ENCODE results near the gene CCDC171.
"Not testable (repeated sequence)": the region's sequence is repeated elsewhere in the genome, so short reads cannot be mapped to it uniquely, and the experiment has no call there.

Gene CCDC171

DNA sequence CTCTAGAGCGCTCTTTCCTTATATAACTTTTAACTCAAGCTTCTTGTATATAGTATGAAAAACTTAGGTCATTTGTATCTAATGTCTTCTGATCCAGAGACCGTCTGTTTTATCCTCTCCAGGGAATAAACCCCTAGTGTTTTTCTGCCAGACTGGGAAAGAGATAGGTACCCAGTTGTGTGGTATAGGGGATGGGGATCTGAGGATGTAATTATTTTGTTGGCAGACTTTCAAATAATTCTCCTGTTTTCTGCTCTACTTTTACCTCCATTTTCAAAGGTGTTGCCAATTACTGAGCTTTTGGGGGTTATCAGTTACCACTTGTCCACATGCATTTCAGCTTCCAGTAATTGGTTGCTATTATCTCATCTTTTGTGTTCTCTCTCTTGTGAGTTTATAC lies 17.9 kb downstream of the CCDC171 start:
- DNase-seq, result no peak

DNA sequence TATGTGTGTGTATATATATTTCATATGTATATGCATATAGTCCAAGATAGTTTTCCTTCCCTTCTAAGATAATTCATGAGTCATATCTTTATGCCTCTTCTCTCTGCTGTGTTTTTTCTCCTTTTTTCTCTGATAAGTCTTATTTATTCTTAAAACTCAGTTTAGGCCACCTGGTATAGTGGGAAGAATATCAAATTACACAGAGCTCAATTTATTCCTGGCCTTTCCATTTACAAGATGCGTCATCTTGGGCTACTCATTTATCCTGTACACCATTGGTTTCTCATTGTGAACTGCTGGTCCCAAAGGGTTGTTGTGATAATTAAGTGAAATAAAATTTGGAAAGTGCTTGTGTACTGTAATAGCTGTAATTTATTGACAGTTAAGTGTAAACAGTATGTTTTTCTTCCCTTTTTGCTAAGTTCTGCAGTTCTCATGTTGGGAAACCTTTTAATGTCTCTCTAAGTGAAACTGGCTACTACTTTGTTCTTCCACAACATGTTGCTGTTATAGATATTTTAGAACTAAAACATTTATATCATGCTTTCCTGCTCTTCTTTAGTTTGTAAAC lies 19.4 kb downstream of the CCDC171 start:
- no peak for DNase-seq

DNA sequence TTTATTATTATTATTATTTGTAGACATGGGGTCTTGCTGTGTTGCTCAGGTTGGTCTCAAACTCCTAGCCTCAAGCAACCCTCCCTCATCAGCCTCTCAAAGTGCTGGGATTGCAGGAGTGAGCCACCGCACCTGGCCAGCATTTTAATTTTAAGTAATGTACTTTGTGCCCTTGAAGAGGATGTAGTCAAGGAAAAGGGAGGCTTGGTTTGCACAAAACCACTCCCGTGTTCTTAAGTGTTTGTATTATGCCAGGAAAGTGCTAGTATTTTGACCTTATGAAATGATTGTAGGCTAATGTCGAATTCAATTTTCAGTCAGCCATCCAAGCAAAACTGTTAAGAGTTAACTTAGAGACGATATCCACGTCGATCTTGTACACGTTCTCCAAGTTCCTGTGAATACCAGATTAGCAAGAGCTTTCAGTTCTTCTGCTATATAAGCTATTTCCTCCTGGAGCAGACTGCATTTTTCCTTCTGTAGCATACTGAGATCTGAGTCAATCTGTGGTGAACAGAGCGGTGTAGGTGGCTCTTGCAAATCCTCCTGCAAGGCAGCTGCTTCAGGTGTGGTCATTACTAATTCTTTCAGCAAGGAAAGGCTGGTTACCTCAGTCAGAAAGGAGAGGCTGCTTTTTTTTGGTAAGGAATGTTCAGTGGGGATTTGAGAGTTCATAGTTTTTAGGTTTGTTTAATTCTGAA lies 23.7 kb downstream of the CCDC171 start:
- DNase-seq, result no peak

DNA sequence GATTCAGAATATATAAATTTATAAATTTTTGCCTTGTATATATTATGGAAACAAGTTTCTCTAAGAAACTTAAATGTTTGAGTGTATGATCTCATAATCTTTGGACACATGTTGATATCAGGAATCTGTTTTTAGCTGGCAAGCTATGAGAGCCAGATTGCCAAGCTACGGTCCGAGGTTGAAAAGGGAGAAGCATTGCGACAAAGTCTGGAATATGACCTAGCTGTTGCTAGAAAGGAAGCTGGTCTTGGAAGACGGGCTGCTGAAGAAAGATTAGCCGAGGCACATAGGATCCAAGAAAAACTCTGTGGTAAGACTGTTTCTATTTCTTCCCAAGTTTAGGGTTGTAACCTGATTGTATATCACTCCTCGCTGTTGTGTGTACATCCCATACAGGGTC lies 25.9 kb downstream of the CCDC171 start:
- no peak for DNase-seq

DNA sequence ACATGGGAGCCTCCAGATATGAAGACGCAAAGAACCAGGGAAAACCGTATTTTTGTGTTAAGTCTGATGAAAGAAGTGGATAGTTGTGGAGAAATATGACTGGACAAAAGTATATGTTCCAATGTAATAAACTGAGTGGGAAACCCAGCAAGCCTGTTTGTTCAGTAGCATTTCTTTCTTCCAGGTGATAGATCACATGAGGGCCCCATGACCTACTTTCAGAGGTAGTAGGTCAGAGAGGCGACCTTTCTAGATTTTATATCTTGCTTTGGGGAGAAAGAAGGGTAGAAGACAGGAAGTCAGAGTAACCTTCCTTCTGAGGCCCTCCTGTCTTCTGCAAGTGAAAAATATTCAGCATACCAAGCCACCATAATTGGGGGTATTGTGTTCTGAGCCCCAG lies 31.5 kb downstream of the CCDC171 start:
- no peak for DNase-seq

DNA sequence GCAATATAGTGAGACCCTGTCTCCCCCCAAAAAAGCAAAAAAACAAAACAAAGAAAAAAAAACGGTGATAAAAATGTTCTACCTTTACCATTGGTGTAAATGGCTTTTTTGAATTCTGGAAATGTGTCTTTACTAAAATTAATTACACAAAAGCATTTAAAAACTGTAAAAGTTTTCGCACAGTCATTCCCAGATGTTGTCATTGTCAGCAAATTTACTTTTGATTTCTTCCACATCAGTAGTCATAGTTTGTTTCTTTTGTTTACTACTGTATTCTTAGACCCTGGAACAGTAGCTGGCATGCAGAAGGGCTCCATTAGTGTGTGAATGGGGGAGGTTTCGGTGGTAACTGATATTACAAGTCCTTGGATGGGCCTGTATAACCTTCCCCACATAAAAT lies 39.5 kb downstream of the CCDC171 start:
- no peak for DNase-seq

DNA sequence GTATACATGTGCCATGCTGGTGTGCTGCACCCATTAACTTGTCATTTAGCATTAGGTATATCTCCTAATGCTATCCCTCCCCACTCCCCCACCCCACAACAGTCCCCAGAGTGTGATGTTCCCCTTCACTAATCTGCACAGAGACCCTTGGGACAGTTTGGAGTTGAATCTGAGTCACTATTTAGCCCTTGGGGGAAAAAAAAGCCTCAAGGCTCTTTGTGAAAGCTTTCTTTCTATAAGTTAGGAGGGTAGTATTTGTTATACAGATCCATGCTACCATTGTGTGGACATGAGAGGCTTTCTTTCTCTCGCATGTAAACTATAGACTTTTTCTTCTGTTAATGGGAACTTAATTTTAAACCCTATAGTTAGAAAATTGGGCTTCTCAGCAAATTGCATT lies 40.1 kb downstream of the CCDC171 start:
- not testable (repeated sequence) for DNase-seq

DNA sequence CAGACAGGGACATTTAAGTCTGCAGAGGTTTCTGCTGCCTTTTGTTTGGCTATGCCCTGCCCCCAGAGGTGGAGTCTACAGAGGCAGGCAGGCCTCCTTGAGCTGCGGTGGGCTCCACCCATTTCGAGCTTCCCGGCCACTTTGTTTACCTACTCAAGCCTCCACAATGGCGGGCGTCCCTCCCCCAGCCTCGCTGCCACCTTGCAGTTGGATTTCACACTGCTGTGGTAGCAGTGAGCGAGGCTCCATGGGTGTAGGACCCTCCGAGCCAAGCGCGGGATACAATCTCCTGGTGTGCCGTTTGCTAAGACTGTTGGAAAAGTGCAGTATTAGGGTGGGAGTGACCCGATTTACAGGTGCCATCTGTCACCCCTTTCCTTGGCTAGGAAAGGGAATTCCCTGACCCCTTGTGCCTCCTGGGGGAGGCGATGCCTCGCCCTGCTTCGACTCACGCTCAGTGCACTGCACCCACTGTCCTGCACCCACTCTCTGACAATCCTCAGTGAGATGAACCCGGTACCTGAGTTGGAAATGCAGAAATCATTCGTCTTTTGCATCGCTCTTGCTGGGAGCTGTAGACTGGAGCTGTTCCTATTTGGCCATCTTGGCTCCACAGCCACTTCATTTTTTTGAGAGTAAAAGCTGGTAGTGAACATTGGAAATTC lies 48.0 kb downstream of the CCDC171 start:
- not testable (repeated sequence) for DNase-seq

DNA sequence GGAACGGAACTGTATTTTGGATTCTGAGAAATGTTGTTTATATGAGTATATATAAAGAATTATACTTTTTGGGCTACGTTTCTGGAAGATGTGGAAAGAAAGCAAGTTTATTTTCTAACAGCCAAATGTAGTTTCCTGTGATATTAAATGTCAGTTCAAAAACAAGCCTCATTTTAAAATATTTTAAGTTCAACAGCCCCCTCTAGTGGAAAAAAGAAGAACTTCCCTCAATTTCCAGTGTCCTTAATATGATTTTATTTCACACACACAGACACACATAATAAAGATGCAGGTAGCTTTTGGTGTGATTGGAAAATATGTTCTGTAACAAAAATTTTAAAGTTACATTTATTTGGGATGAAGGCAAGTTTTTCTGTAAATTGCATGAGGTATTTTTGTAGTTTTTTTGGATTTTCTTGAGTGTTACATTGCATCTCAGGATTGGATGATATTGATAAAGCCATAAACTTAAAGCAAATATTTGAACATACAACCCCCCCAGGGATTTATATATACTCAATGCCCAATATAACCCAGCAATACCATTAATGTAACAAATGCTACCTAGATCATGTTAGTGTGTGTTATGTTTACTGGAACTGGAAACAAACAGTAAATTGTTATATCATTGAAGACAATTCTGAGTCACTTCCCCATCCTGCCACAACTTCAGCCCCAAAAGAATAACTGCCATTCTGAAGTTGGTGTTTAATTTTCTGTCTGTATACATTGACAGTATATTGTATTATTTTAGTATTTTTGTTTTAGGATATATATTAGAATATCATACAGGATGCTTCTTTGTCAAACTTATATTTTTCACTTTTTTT lies 54.0 kb downstream of the CCDC171 start:
- DNase-seq, result peak; percentile 69

DNA sequence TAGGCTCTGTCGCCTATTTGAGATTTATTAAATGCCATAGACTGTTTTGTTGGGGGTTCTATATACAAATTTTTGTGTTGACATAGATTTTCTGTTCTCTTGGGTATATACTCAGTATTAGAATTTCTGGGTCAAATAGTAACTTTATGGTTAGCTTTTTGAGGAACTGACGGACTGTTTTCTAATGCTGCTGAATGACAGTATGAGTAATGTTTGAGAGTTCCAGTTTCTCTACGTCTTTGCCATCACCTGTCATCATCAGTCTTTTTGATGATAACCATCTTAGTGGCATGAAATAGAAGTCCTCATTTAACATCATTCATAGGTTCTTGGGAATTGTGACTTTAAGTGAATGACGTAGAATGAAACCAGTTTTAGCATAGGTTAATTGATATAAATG lies 60.1 kb downstream of the CCDC171 start:
- no peak for DNase-seq

DNA sequence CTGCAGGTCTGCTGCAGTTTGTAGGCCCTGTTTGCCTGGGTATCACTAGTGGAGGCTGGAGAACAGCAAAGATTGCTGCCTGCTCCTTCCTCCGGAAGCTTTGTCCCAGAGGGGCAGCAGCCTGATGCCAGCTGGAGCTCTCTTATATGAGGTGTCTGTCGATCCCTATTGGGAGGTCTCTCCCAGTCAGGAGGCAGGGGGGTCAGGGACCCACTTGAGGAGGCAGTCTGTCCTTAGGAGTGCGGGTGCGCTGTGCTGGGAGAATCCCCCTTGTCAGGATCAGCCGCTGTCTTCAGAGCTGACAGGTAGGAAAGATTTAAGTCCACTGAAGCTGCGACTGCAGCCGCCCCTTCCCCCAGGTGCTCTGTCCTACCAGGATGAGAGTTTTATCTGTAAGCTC lies 64.9 kb downstream of the CCDC171 start:
- no peak for DNase-seq

DNA sequence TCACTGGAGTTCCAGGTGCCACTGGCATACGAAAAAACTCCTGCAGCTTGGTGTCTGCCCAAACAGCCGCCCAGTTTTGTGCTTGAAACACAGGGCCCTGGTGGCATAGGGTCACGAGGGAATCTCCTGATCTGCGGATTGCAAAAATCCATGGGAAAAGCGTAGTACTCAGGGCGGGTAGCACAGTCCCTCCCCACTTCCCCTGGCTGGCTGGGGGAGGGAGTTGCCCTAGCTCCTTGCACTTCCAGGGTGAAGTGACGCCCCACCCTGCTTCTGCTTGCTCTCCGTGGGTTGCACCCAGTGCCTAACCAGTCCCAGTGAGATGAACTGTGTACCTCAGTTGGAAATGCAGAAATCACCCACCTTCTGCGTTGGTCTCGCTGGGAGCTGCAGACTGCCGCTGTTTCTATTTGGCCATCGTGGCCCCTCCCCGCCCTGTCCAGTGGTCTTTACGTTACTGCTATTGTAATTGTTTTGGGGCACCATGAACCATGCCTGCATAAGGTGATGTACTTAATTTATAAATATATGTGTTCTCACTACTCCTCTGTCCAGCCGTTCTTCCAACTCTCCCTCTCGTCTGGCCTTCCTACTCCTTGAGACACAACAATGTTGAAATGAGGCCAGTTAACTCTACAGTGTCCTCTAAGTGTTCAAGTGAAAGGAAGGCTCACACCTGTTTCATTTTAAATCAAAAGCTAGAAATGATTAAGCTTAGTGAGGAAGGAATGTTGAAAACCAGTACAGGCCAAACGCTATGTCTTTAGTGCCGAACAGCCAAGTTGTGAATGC lies 65.9 kb downstream of the CCDC171 start:
- no peak for DNase-seq

DNA sequence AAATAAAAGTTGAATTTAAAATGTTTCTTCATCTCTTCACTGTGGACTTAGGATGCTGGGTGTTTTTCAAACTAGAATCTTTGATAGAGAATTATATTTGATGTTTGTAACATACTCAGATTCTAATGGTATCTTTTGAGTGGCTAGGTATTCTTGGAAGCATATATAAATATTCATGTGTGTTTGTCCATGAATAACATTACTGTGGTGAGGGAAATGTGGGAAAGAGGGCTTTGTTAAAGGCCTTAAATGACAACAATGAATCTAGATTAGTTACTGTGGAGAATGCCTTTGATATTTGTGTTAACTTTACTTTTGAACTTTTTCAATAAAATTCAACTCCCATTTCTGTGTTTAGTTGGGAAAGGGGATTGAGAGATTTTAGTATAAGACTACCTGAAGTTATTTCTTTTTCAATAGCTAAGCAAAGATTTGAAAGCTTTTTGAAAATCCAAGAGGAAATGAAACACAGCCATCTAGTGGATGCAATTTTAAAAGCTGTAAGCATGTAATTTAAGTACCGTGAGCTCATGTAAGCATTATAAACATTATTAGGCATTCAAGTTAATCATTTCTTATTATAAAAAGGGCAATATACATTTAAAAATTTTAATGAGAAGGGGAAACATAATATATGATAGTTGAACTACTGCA lies 69.6 kb downstream of the CCDC171 start:
- no peak for DNase-seq

DNA sequence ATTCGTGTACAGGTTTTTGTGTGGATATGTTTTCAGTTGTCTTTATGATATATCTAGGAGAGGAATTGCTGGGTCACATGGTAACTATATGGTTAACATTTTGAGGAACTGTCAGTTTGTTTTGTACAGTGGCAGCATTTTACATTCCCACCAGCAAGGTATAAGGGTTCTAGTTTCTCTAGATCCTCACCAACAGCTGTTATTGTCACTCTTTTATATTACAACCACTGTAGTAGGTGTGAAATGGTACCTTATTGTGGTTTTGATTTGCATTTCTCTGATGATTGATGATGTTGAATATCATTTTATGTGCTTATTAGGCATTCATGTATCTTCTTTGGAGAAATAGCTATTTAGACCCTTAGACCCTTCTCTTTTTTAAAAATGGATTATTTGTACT lies 82.9 kb downstream of the CCDC171 start:
- no peak for DNase-seq

DNA sequence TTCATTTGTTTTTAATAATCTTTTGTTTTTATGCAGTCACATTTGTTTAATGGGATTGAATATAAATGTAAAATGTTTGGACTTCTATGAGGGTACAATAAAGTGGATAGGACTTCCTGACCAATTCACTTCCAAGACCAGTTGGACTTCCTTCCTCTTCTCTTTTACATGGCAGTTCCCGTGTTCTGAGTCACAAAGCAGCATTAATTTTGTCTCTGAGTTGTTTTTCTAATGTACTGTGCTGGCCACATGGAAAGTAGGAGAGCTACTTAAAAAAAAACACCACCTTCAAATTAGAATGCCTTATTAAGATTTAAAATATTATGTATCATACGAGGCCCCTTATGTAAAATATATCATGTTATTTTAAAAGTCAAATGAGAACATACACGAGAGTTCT lies 87.3 kb downstream of the CCDC171 start:
- no peak for DNase-seq

DNA sequence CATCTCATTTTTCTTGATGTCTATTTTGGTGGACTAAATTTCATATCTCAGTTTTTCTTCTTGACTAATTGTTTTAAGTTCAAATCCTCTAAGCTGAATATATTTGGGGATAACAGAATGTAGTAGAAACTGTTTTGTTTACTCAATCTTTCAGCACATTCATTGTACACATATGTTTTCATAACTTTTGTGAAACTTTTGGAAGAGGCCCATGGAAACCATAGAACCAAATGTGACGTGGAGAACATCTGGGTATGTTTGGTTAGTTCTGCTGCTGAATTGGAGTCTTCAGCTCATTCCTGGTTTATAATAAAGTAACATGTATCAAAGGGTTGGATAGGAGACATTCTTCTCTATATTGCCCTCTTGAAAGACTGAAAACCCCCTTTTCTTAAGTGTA lies 88.4 kb downstream of the CCDC171 start:
- DNase-seq, result no peak

DNA sequence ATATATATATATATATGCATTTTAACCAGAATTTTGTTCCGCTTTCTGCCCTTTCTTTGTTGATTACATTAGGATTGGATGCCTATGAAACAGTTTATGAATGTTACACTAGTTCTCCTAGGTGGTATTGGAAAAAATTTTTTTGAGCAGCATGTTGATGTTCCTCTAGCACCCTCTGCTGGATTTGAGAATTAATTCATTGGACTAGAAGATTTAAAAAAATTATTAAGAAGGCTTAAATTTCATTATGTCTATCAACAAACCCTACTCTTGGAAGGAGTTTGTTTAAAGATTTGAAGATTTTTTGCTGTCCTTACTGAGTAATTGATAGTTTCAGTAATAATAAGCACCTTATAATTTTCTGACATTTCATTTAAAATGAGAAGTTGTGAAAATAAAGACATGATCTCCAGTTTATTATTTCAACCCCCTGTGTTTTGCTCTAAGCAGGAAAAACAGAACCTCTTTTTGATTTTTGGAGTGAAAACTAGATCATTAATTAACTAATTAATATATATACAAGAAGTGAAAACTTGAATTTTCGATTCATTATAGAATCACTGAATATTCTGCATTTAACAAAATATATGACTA lies 89.6 kb downstream of the CCDC171 start:
- DNase-seq, result peak; percentile 47

DNA sequence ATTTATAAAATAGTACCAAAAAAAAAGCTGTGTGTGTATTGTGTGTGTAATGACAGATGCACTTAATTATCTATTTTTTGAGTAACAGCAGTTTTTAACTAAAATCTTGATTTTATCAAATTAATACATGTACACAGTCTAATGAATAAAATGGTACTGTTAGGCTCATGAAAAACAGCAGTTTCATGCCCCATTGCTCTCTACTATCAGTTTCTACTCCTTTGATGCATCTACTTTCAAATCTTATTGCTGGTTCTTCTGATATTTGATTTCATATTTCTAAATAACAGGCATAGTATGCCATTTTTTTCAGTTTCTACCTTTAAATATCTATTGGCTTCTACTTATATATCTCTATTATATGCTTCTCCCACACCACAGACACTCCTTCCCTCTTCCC lies 117.4 kb downstream of the CCDC171 start:
- no peak for DNase-seq

DNA sequence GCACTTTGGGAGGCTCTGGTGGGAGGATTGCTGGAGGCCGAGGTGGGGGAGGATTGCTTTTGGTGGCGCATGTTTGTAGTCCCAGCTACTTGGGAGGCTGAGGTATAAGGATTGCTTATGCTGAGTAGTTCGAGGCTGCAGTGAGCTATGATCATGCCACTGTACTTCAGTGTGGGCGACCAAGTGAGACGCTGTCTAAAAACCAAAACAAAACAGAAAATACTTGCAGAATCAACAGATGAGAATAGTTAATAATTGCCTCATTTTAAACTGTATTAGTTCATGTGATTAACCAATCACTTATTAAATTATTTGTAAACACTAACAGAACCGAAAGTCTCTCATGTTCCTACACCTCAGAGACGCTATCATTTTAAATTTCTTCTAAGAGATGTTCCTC lies 118.1 kb downstream of the CCDC171 start:
- DNase-seq, result no peak

DNA sequence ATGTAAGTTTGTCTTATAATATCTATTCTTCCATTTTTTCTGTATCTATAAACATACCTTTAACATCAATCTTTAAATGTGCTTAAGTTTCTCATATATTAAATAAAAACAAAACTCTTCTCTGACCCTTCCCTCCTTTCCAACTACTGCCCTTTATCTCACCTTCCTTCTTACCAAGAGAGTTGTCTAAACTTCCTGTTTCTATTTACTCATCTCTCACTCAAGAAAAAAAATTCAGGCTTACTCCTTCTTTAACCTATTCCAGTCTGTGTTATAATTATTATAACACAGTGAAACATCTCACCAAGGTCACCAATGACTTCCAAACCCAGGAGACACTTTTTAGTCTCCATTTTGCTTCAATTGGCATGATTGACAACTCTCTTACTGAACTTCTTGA lies 140.9 kb downstream of the CCDC171 start:
- DNase-seq, result no peak

DNA sequence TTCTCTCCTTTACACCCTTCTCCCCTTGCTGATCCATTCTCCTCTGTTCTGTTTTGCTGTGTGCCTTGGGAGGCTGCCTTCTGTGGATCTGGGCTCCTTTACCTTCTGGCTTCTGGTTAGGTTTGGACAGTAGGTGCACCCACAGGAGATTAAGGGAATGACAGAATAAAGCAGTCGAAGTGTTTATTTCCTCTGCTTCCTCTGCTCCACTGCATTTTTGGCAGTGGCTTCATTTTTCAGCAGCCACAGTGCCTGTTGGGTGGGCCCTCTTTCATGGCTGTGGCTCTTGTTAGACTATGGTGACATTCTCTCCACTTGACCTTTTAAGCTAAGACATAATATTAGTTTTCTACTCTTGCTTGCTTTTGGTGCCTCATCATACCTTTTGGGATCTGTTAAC lies 144.1 kb downstream of the CCDC171 start:
- no peak for DNase-seq

DNA sequence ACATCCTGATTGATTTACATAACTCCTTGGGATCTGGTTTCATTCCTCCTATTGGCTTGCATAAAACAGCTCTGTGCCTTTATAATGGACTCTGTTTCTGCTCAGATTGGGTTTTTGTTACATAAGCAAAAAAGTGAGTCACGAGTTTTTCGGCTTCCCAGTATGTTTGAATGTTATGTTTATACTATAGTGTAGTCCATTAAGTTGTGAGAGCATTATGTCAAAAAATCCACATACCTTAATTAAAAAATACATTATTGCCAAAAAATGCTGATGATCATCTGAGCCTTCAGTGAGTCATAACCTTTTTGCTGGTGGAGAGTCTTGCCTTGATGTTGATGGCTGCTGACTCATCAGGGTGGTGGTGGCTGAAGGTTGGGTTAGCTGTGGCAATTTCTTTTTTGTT lies 144.6 kb downstream of the CCDC171 start:
- peak; percentile 12 for DNase-seq

Data from activated CD4-positive, alpha-beta T cell treated with anti-CD3 and anti-CD28 coated beads, Interleukin-2, Interleukin-6, amounts not matched to agents 100 ng/mL and 50 ng/mL, durations not matched to agents 16 hours and 8 hours (primary cell).